LoVo (cell line): ENCODE results near the gene ADORA2B.
"Not testable (repeated sequence)": the region's sequence is repeated elsewhere in the genome, so short reads cannot be mapped to it uniquely, and the experiment has no call there.

Experiments used
- DNase-seq: peaks from one replicate; pipeline ENCODE4 v3.0.0-alpha.2; 2016; ENCODE audit warnings: low spot score

The ADORA2B gene

GRCh38 chr17:15944759-15945526 lies at the start of gene ADORA2B:
Gene ADORA2B (plus strand): TSS chr17:15945130. CDS start chr17:15945249, 119 bp downstream.
- peak; percentile 79 for DNase-seq

GRCh38 chr17:15896277-15896676 lies 48.7 kb upstream of the ADORA2B start:
- DNase-seq: no peak

GRCh38 chr17:15896834-15897233 lies 48.1 kb upstream of the ADORA2B start:
- DNase-seq: no peak

GRCh38 chr17:15899596-15899995 lies 45.3 kb upstream of the ADORA2B start:
- DNase-seq: not testable (repeated sequence)

- DNase-seq: no peak
Measured at GRCh38 chr17:15900871-15901270, 44.1 kb upstream of the ADORA2B start.

- DNase-seq: not testable (repeated sequence)
Measured at GRCh38 chr17:15905236-15905635, 39.7 kb upstream of the ADORA2B start.

- DNase-seq: no peak
Measured at GRCh38 chr17:15907290-15907689, 37.6 kb upstream of the ADORA2B start.

- no peak for DNase-seq
Measured at GRCh38 chr17:15908378-15908777, 36.6 kb upstream of the ADORA2B start.

- DNase-seq: peak; percentile 42
Measured at GRCh38 chr17:15909481-15909991, 35.4 kb upstream of the ADORA2B start.

- no peak for DNase-seq
Measured at GRCh38 chr17:15910791-15911190, 34.1 kb upstream of the ADORA2B start.

- not testable (repeated sequence) for DNase-seq
Measured at GRCh38 chr17:15911701-15912100, 33.2 kb upstream of the ADORA2B start.

GRCh38 chr17:15912416-15912955 lies 32.4 kb upstream of the ADORA2B start:
- DNase-seq: no peak

- no peak for DNase-seq
Measured at GRCh38 chr17:15913826-15914225, 31.1 kb upstream of the ADORA2B start.

GRCh38 chr17:15914400-15915170 lies 30.3 kb upstream of the ADORA2B start:
- no peak for DNase-seq

GRCh38 chr17:15915961-15916360 lies 29.0 kb upstream of the ADORA2B start:
- DNase-seq: no peak

GRCh38 chr17:15917021-15917437 lies 27.9 kb upstream of the ADORA2B start:
- DNase-seq: no peak

GRCh38 chr17:15917438-15918027 lies 27.4 kb upstream of the ADORA2B start:
- no peak for DNase-seq

- DNase-seq: no peak
Measured at GRCh38 chr17:15918261-15918660, 26.7 kb upstream of the ADORA2B start.

- DNase-seq: no peak
Measured at GRCh38 chr17:15918661-15919259, 26.2 kb upstream of the ADORA2B start.

- DNase-seq: no peak
Measured at GRCh38 chr17:15919466-15919865, 25.5 kb upstream of the ADORA2B start.

GRCh38 chr17:15920758-15921239 lies 24.1 kb upstream of the ADORA2B start:
- DNase-seq: peak; percentile 94

GRCh38 chr17:15921640-15922039 lies 23.3 kb upstream of the ADORA2B start:
- DNase-seq: no peak
